T47D (cell line): Measurements from ENCODE around the gene AGK.

Experiments used
- DNase-seq, 2 experiments: peaks; one replicate each; pipeline versions ENCODE4 v3.0.0 to v3.0.0-alpha.2; 2011 to 2012; ENCODE audit warnings: low read depth in 1 of 2, low spot score in 1 of 2
- JUND ChIP-seq: IDR thresholded peaks from 2 replicates; pipeline ENCODE4 v1.6.1; 2012; ENCODE audit warnings: low read depth
- in situ Hi-C: cut with HindIII; loops from 2 replicates; pipeline ENCODE4 v1.10.0; 2016; ENCODE audit warnings: low sequenced_read_pairs, low pct_unique_long_range_greater_than_20kb

The AGK gene

GRCh38 chr7:141691540-141691939, 140.3 kb downstream of the AGK start:
- in situ Hi-C loops, result no loop called here
- no peak for DNase-seq
- no peak for TF ChIP-seq JUND

DNA sequence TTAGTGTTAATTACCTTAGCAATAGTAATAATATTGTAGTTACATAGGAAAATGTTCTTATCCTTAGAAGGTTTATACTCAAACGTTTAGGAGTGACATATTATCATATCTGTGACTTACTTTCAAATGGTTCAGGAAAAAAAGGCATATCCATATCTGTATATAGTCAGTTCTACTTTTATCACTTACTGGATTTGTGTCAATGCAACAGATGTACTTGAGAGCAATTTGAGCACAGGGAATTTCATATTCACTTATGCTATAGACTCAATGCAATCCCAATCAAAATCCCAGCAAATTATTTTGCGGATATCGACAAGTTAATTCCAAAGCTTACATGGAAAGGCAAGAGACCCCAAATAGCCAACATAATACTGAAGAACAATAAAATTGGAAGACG, 140.8 kb downstream of the AGK start:
- no peak for TF ChIP-seq JUND
- in situ Hi-C loops, result no loop called here
- DNase-seq, result no peak

- TF ChIP-seq JUND, result no peak
- in situ Hi-C loops, result no loop called here
- no peak for DNase-seq
Observed at GRCh38 chr7:141693082-141693481, 141.9 kb downstream of the AGK start.

DNA sequence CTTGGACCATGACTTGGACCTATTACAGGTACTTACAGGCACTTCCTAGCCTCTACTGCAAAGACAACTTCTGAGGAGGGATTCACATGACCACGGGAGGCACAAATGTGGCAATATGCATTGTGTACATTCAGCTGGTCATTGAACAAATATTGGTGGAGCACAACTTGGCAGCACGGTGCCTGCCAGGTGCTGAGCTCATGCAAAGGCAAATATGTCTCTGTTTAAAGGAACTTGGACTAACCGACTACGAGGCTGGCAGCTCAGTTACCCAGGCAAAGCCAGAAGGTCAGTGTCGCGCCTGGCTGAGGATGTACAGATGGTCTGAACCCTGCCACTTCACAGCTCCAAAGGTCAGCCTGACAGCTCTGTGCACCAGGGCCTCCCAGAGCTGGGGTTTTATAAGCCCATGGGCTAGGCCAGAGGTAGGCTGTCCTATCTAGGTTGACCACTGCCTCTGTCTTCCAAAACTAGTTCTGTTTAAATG, 144.6 kb downstream of the AGK start:
- TF ChIP-seq JUND, result peak; percentile 75
- in situ Hi-C loops, result no loop called here
- DNase-seq, result peak; percentile 46 to 93

DNA sequence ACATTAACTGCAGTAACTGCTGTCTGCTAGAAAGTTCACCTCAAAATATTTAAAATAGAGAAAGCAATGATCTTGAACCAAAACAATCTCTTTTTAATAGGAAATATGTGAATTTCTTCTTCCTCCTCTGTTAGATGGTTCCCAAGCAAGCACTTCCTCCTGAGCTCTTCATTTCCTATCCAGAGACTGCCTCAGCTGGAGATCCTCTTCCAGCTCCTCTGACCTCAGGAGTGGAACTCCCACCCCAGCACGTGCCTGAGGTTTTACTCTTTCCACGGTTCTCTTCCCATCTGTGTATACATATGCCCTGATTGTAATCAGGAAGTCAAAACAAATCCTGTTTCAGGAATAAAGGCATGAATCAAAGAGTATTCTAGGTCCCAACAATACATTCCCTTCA, 145.1 kb downstream of the AGK start:
- peak in 1 of 2 experiments; percentile 47 for DNase-seq
- no peak for TF ChIP-seq JUND
- in situ Hi-C loops, result no loop called here

GRCh38 chr7:141697211-141697871, 146.1 kb downstream of the AGK start:
- no peak for DNase-seq
- in situ Hi-C loops, result no loop called here
- no peak for TF ChIP-seq JUND

- in situ Hi-C loops, result no loop called here
- no peak for TF ChIP-seq JUND
- peak in 1 of 2 experiments; percentile 18 for DNase-seq
Observed at GRCh38 chr7:141698247-141699015, 147.2 kb downstream of the AGK start.

GRCh38 chr7:141699860-141700259, 148.7 kb downstream of the AGK start:
- no peak for TF ChIP-seq JUND
- in situ Hi-C loops, result no loop called here
- no peak for DNase-seq

- TF ChIP-seq JUND, result no peak
- DNase-seq, result no peak
- in situ Hi-C loops, result no loop called here
Observed at GRCh38 chr7:141700296-141700847, 149.2 kb downstream of the AGK start.

GRCh38 chr7:141700848-141701371, 149.7 kb downstream of the AGK start:
- in situ Hi-C loops, result no loop called here
- DNase-seq, result peak in 1 of 2 experiments; percentile 15
- no peak for TF ChIP-seq JUND

DNA sequence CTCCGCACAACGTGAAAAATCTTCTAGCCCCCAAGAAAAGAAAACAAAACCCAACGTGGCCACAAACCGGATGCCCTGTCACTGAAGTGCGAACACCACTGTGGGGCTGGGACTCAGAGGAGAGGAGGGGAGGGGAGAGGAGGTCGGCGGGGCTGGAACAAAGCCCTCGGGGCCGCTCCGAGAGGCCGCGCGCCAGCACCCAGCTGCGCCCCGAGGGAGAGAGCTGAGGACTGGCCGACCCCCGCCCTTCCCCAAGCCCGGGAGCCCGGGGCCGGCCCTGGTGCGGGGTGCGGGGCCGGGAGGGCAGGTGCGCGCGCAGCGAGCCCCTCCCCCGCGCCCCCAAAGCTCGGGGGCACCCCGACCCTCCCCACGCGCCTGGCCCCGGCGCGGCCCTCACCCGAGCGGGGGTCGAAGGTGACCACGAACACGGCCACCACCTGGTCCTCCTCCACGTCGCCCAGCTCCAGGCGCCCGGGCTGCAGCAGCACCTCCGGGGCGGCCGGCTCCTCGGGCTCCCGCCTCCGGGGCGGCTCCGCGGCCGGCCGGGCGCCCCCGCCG, 150.4 kb downstream of the AGK start:
- TF ChIP-seq JUND, result no peak
- DNase-seq, result no peak
- in situ Hi-C loops, result no loop called here

DNA sequence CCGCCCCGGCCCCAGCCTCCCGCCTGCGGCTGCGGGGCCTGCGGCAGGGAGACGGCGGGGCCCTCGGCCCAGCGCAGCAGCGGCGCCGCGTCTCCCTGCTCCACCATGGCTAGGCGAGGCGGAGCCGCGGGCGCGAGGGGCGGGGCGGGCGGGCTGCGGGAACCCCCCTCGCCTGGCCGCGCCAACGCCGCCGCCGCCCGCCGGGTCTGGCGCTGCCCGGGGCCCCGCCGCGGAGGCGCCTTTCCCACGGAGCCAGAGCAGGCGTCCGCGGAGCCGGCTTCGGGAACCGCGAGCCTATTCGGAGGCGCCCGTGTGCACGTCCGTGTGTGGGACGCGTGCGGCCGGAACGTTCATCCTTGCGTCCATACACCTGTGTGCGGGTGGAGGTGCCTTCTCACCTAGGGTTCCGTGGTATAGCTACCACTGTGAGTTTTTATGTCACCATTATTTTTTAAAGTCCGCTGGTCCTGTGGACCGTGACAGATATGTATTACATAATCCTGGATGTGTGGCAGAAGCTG, 150.9 kb downstream of the AGK start, which contains the start of gene DENND11:
DENND11 (minus strand) TSS at position 120 of the 521 bp plus-strand sequence; CDS start at position 107, 13 bp downstream.
- TF ChIP-seq JUND, result no peak
- peak; percentile 23 to 42 for DNase-seq
- in situ Hi-C loops, result no loop called here

- in situ Hi-C loops, result no loop called here
- no peak for DNase-seq
- TF ChIP-seq JUND, result no peak
Observed at GRCh38 chr7:141702892-141703291, 151.7 kb downstream of the AGK start.
